K562 (cell line): ENCODE results near the gene HDAC7. TPM values are rescaled to one million over a fixed set of nuclear protein-coding genes. Genes with fewer than 3 reads are reported as not detected.

Source experiments
- CBX2 ChIP-seq: fragments of 200-600 bp; sonication (generic); IDR thresholded peaks from one replicate; pipeline ENCODE4 v1.6.1; 2012; ENCODE audit warnings: mild to moderate bottlenecking, low read length, inconsistent platforms; ENCODE audit not compliant: insufficient read depth, poor library complexity, severe bottlenecking
- FOXA3 ChIP-seq, 2 experiments: fragments of 450-650 bp in 1 of 2; sonication (generic) in 1 of 2; formaldehyde crosslinking; IDR thresholded peaks in 1 of 2; conservative IDR thresholded peaks in 1 of 2; 2 replicates each; pipeline versions ENCODE4 v1.4.0 to v1.8.0; 2020 to 2022; ENCODE audit warnings: mild to moderate bottlenecking in 2 of 2, missing genetic modification reagents in 1 of 2
- LCOR ChIP-seq: sonication (generic); formaldehyde crosslinking; IDR thresholded peaks from 2 replicates; pipeline ENCODE4 v1.8.0; 2022; ENCODE audit warnings: mild to moderate bottlenecking, missing genetic modification reagents
- MBD2 ChIP-seq: sonication (generic); IDR thresholded peaks from 2 replicates; pipeline ENCODE4 v1.6.1; 2016; ENCODE audit warnings: low read depth, borderline replicate concordance
- PPARD ChIP-seq: fragments of 250-450 bp; sonication (Bioruptor Pico); IDR thresholded peaks from 2 replicates; pipeline ENCODE4 v1.8.0; 2022; ENCODE audit warnings: inconsistent platforms, mild to moderate bottlenecking, moderate library complexity
- PTBP1 ChIP-seq: fragments of 200-400 bp; formaldehyde crosslinking; IDR thresholded peaks from 2 replicates; pipeline ENCODE4 v1.6.1; 2017; ENCODE audit warnings: low read depth, low read length
- RBM17 ChIP-seq: fragments of 200-400 bp; formaldehyde crosslinking; IDR thresholded peaks from 2 replicates; pipeline ENCODE4 v1.6.1; 2017; ENCODE audit warnings: low read depth, mild to moderate bottlenecking, low read length, borderline replicate concordance
- SMAD2 ChIP-seq: fragments of 150-350 bp; IDR thresholded peaks from 2 replicates; pipeline ENCODE4 v1.6.1; 2014; ENCODE audit warnings: low read depth, mild to moderate bottlenecking, low read length
- STAT5A ChIP-seq: IDR thresholded peaks from 2 replicates; pipeline ENCODE4 v1.6.1; 2012; ENCODE audit warnings: low read length, inconsistent platforms, borderline replicate concordance
- ZC3H8 ChIP-seq: fragments of 450-650 bp; IDR thresholded peaks from 2 replicates; pipeline ENCODE4 v1.6.1; 2017
- ZFX ChIP-seq: sonication (generic); formaldehyde crosslinking; IDR thresholded peaks from 2 replicates; pipeline ENCODE4 v1.8.0; 2022; ENCODE audit warnings: mild to moderate bottlenecking, missing genetic modification reagents, moderate library complexity
- ZNF274 ChIP-seq: IDR thresholded peaks from 2 replicates; pipeline ENCODE4 v1.6.1; 2011; ENCODE audit warnings: low read depth, mild to moderate bottlenecking, low read length, moderate library complexity, borderline replicate concordance
- ZNF584 ChIP-seq: fragments of 200-800 bp; sonication (Bioruptor generic); IDR thresholded peaks from 2 replicates; pipeline ENCODE4 v1.6.1; 2016; ENCODE audit warnings: low read depth, mild to moderate bottlenecking, missing genetic modification characterization, missing compliant biosample characterization
- polyA plus RNA-seq, 8 experiments: library from polyadenylated mRNA; depleted of rRNA in 4 of 8; stranded (reverse) in 5 of 8; unstranded in 3 of 8; fragments of >200 nt; fragmentation: Nextera tagmentation in 2 of 8; fragmentation: Illumina TruSeq in 1 of 8; extraction: Ambion mirVana in 2 of 8; extraction: Trizol in 1 of 8; gene quantifications; 2 replicates each; pipeline versions ENCODE4 v1.2.1 to v1.2.3, GENCODE V29; 2011 to 2014; ENCODE audit warnings: inconsistent platforms in 1 of 8, missing spikeins in 1 of 8
- total RNA-seq, 7 experiments: library from RNA; depleted of rRNA in 6 of 7; stranded (reverse); fragments of >200 nt in 6 of 7; fragmentation: Illumina TruSeq in 2 of 7; extraction: Trizol in 2 of 7; gene quantifications; 2 replicates each; pipeline versions ENCODE4 v1.2.1 to v1.2.3, GENCODE V29; 2011 to 2021; ENCODE audit warnings: low replicate concordance in 1 of 7
- TF ChIP-seq, protein P1 (sequence below): sonication (generic); formaldehyde crosslinking; IDR thresholded peaks from 2 replicates; pipeline ENCODE4 v1.8.0; 2023; ENCODE audit warnings: missing genetic modification reagents, mild to moderate bottlenecking, borderline replicate concordance

Gene HDAC7
- total and polyA plus RNA-seq, 9 of the 15 experiments (the other 6 are each of a cell fraction or from before 2014, with no cell fraction given), result 2.5 to 129 (median 31.1) TPM

DNA sequence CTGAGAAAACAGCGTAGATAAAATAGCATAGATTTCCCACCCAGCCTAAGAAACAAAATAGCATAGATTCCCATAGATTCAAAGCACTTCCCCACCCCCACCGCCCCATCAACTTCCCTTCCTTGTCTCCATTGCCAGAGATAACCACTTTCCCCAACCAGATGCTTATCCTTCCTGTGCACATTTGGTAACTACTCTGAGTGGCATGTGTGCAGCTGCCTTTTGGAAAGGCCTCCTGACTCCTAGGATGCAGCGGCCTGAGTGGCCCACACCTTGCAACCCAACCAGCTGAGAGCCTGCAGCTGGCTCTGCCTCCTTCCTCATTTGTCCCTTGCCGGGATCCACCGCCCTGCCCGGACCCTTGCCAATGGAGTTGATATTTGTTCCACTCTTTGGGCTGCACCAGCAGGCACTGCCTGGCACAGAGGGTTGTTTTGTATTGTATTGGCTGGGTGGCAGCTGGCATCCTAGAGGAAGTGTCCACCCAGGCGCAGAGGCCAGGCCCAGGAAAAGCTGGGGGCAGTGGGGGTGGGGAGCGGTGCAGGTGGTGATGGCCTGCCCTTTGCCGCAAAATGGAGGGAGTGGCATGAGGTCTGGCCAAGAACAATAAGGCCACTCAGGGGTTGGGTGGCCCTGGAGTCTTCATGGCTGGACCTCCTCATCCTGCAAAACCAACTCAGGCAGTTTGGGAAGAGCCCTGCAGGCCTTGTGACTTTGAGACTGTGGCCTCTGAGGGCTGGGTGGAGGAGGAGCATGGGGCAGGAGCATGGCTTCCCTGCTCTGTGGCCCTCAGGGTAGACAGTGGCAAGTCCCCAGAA, 41.8 kb downstream of the HDAC7 start (continued):
- peak; percentile 11; the same call in 1 of the 2 replicates for TF ChIP-seq PTBP1
- no peak for TF ChIP-seq RBM17
- no peak for TF ChIP-seq PPARD (CRISPR knock-in tag)
- TF ChIP-seq SMAD2, result no peak
- no peak for TF ChIP-seq ZC3H8
- TF ChIP-seq MBD2, result peak; percentile 41; the same call in 1 of the 2 replicates
- TF ChIP-seq FOXA3 (CRISPR knock-in tag; conservative IDR thresholded peaks at IDR 0.05 in 1 of 2, IDR thresholded peaks at IDR 0.05 in 1 of 2), result no peak
- TF ChIP-seq ZNF584 (CRISPR knock-in tag), result no peak; the same call in 1 of the 2 replicates
- TF ChIP-seq ZNF274, result peak; percentile 53; the same call in 1 of the 2 replicates
- TF ChIP-seq CBX2, result no peak
- TF ChIP-seq, protein P1, sequence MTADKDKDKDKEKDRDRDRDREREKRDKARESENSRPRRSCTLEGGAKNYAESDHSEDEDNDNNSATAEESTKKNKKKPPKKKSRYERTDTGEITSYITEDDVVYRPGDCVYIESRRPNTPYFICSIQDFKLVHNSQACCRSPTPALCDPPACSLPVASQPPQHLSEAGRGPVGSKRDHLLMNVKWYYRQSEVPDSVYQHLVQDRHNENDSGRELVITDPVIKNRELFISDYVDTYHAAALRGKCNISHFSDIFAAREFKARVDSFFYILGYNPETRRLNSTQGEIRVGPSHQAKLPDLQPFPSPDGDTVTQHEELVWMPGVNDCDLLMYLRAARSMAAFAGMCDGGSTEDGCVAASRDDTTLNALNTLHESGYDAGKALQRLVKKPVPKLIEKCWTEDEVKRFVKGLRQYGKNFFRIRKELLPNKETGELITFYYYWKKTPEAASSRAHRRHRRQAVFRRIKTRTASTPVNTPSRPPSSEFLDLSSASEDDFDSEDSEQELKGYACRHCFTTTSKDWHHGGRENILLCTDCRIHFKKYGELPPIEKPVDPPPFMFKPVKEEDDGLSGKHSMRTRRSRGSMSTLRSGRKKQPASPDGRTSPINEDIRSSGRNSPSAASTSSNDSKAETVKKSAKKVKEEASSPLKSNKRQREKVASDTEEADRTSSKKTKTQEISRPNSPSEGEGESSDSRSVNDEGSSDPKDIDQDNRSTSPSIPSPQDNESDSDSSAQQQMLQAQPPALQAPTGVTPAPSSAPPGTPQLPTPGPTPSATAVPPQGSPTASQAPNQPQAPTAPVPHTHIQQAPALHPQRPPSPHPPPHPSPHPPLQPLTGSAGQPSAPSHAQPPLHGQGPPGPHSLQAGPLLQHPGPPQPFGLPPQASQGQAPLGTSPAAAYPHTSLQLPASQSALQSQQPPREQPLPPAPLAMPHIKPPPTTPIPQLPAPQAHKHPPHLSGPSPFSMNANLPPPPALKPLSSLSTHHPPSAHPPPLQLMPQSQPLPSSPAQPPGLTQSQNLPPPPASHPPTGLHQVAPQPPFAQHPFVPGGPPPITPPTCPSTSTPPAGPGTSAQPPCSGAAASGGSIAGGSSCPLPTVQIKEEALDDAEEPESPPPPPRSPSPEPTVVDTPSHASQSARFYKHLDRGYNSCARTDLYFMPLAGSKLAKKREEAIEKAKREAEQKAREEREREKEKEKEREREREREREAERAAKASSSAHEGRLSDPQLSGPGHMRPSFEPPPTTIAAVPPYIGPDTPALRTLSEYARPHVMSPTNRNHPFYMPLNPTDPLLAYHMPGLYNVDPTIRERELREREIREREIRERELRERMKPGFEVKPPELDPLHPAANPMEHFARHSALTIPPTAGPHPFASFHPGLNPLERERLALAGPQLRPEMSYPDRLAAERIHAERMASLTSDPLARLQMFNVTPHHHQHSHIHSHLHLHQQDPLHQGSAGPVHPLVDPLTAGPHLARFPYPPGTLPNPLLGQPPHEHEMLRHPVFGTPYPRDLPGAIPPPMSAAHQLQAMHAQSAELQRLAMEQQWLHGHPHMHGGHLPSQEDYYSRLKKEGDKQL (CRISPR knock-in tag), result 0 out of 2 replicates have a peak, but pooled peaks have one; percentile 70
- TF ChIP-seq ZFX (CRISPR knock-in tag), result peak; percentile 49; the same call in 1 of the 2 replicates
- TF ChIP-seq LCOR (CRISPR knock-in tag), result peak; percentile 70; the same call in 1 of the 2 replicates
- peak; percentile 75 for TF ChIP-seq STAT5A
